ENCODE results near the gene ASCC3. TPM values are rescaled to one million over a fixed set of nuclear protein-coding genes. Genes with fewer than 3 reads are reported as not detected.
A peak's percentile ranks its signal among the peaks of the same experiment; 100 is the strongest.

ASCC3 gene
- total RNA-seq, 1 donor from 2014 or later: 42.0 TPM

- no peak for DNase-seq (ENCODE audit: extremely low spot score, unreplicated experiment)
- peaks cover 38% of the 10 kb centered on the region for H3K4me1 Mint-ChIP-seq (ENCODE audit: unreplicated experiment)
- peaks cover 90% of the 10 kb centered on the region for H3K27me3 Mint-ChIP-seq (ENCODE audit: unreplicated experiment)
- H3K9me3 Mint-ChIP-seq (ENCODE audit: unreplicated experiment): no peaks in the 10 kb centered on the region
- H3K4me3 Mint-ChIP-seq (ENCODE audit: unreplicated experiment): peak overlapping the region; percentile 75
- TF ChIP-seq CTCF (IDR thresholded peaks at IDR 0.05): no peak
- H3K27ac Mint-ChIP-seq (ENCODE audit: unreplicated experiment): peak overlapping the region; percentile 31
- peaks cover 7% of the 10 kb centered on the region for H3K36me3 Mint-ChIP-seq (ENCODE audit: unreplicated experiment)
These were observed 416.8 kb downstream of the ASCC3 start for GRCh38 chr6:100464162-100464851.

GRCh38 chr6:100463630-100464161 is 417.4 kb downstream of the ASCC3 start:
- Mint-ChIP-seq H3K9me3 (ENCODE audit: unreplicated experiment) (no peaks in the 10 kb centered on the region), H3K4me1 (ENCODE audit: unreplicated experiment) (peaks cover 35% of the 10 kb centered on the region), H3K27ac (ENCODE audit: unreplicated experiment) (no peak overlapping the region), H3K27me3 (ENCODE audit: unreplicated experiment) (peaks cover 90% of the 10 kb centered on the region), H3K4me3 (ENCODE audit: unreplicated experiment) (peak overlapping the region; percentile 59), H3K36me3 (ENCODE audit: unreplicated experiment) (peaks cover 11% of the 10 kb centered on the region)
- no peak for DNase-seq (ENCODE audit: extremely low spot score, unreplicated experiment)
- TF ChIP-seq CTCF (IDR thresholded peaks at IDR 0.05): no peak

GRCh38 chr6:100462706-100463629 is 418.2 kb downstream of the ASCC3 start:
- DNase-seq (ENCODE audit: extremely low spot score, unreplicated experiment): no peak
- Mint-ChIP-seq H3K27ac (ENCODE audit: unreplicated experiment) (no peak overlapping the region), H3K9me3 (ENCODE audit: unreplicated experiment) (no peaks in the 10 kb centered on the region), H3K4me1 (ENCODE audit: unreplicated experiment) (peaks cover 37% of the 10 kb centered on the region), H3K4me3 (ENCODE audit: unreplicated experiment) (peak overlapping the region; percentile 38), H3K36me3 (ENCODE audit: unreplicated experiment) (peaks cover 13% of the 10 kb centered on the region), H3K27me3 (ENCODE audit: unreplicated experiment) (peaks cover 91% of the 10 kb centered on the region)
- TF ChIP-seq CTCF (IDR thresholded peaks at IDR 0.05): no peak

- H3K4me1 Mint-ChIP-seq (ENCODE audit: unreplicated experiment): peaks cover 31% of the 10 kb centered on the region
- no peak overlapping the region for H3K27ac Mint-ChIP-seq (ENCODE audit: unreplicated experiment)
- H3K36me3 Mint-ChIP-seq (ENCODE audit: unreplicated experiment): peaks cover 14% of the 10 kb centered on the region
- H3K27me3 Mint-ChIP-seq (ENCODE audit: unreplicated experiment): peaks cover 91% of the 10 kb centered on the region
- no peak for TF ChIP-seq CTCF (IDR thresholded peaks at IDR 0.05)
- peak overlapping the region; percentile 51 for H3K4me3 Mint-ChIP-seq (ENCODE audit: unreplicated experiment)
- no peaks in the 10 kb centered on the region for H3K9me3 Mint-ChIP-seq (ENCODE audit: unreplicated experiment)
- DNase-seq (ENCODE audit: extremely low spot score, unreplicated experiment): no peak
These were observed 419.0 kb downstream of the ASCC3 start for GRCh38 chr6:100461917-100462705.
